ENCODE results near the gene FBXW2.

Gene FBXW2

GRCh38 chr9:120830865-120831264, 37.6 kb upstream of the FBXW2 start:
- Histone ChIP-seq H3K36me3 (ENCODE audit: insufficient read depth, low read length) (peaks cover 24% of the 10 kb centered on the region; the same call in 1 of the 2 replicates), H3K9me3 (ENCODE audit: insufficient read depth, low read depth, low read length) (no peaks in the 10 kb centered on the region), H3K4me3 (ENCODE audit: low read length, poor library complexity, severe bottlenecking) (no peak overlapping the region), H3K4me2 (ENCODE audit: low read depth, low read length, poor library complexity, severe bottlenecking) (no peak overlapping the region), H4K20me1 (ENCODE audit: insufficient read depth, low read length, poor library complexity, severe bottlenecking) (no peaks in the 10 kb centered on the region), H3K79me2 (ENCODE audit: insufficient read depth, low read length) (no peaks in the 10 kb centered on the region), H3K9me2 (replicated peaks; ENCODE audit: low read depth, low read length) (no peaks in the 10 kb centered on the region), H3K27me3 (ENCODE audit: insufficient read depth, low read length, poor library complexity, severe bottlenecking) (no peaks in the 10 kb centered on the region), H2AFZ (ENCODE audit: low read length) (no peak overlapping the region), H3K9ac (ENCODE audit: low read depth, low read length, poor library complexity, severe bottlenecking) (no peak overlapping the region), H3K4me1 (ENCODE audit: insufficient read depth, low read length, poor library complexity, severe bottlenecking) (no peaks in the 10 kb centered on the region), H3F3A (ENCODE audit: low read depth) (no peaks in the 10 kb centered on the region)
- TF ChIP-seq CTCF (conservative IDR thresholded peaks at IDR 0.05; ENCODE audit: low read length): no peak
- TF ChIP-seq EZH2phosphoT487 (IDR thresholded peaks at IDR 0.05; ENCODE audit: borderline replicate concordance): no peak

- H3K4me2 ChIP-seq (ENCODE audit: low read depth, low read length, poor library complexity, severe bottlenecking): no peak overlapping the region
These were observed 36.9 kb upstream of the FBXW2 start for GRCh38 chr9:120830151-120830550.

GRCh38 chr9:120829650-120830049, 36.4 kb upstream of the FBXW2 start:
- Histone ChIP-seq H3K9me2 (replicated peaks; ENCODE audit: low read depth, low read length) (no peaks in the 10 kb centered on the region), H3K9ac (ENCODE audit: low read depth, low read length, poor library complexity, severe bottlenecking) (no peak overlapping the region), H3F3A (ENCODE audit: low read depth) (no peaks in the 10 kb centered on the region), H3K4me1 (ENCODE audit: insufficient read depth, low read length, poor library complexity, severe bottlenecking) (no peaks in the 10 kb centered on the region), H3K9me3 (ENCODE audit: insufficient read depth, low read depth, low read length) (no peaks in the 10 kb centered on the region), H3K4me2 (ENCODE audit: low read depth, low read length, poor library complexity, severe bottlenecking) (no peak overlapping the region), H4K20me1 (ENCODE audit: insufficient read depth, low read length, poor library complexity, severe bottlenecking) (no peaks in the 10 kb centered on the region), H3K79me2 (ENCODE audit: insufficient read depth, low read length) (no peaks in the 10 kb centered on the region), H2AFZ (ENCODE audit: low read length) (no peak overlapping the region), H3K36me3 (ENCODE audit: insufficient read depth, low read length) (peaks cover 24% of the 10 kb centered on the region; the same call in 1 of the 2 replicates), H3K27me3 (ENCODE audit: insufficient read depth, low read length, poor library complexity, severe bottlenecking) (no peaks in the 10 kb centered on the region), H3K4me3 (ENCODE audit: low read length, poor library complexity, severe bottlenecking) (no peak overlapping the region)
- TF ChIP-seq CTCF (conservative IDR thresholded peaks at IDR 0.05; ENCODE audit: low read length) (no peak), EZH2phosphoT487 (IDR thresholded peaks at IDR 0.05; ENCODE audit: borderline replicate concordance) (no peak)

More at GRCh38 chr9:120830151-120830550, 36.9 kb upstream of the FBXW2 start:
- Histone ChIP-seq H3K36me3 (ENCODE audit: insufficient read depth, low read length) (peaks cover 24% of the 10 kb centered on the region; the same call in 1 of the 2 replicates), H3K4me3 (ENCODE audit: low read length, poor library complexity, severe bottlenecking) (no peak overlapping the region), H2AFZ (ENCODE audit: low read length) (no peak overlapping the region), H3K9ac (ENCODE audit: low read depth, low read length, poor library complexity, severe bottlenecking) (no peak overlapping the region), H3K79me2 (ENCODE audit: insufficient read depth, low read length) (no peaks in the 10 kb centered on the region), H3K27me3 (ENCODE audit: insufficient read depth, low read length, poor library complexity, severe bottlenecking) (no peaks in the 10 kb centered on the region), H3K9me3 (ENCODE audit: insufficient read depth, low read depth, low read length) (no peaks in the 10 kb centered on the region), H3F3A (ENCODE audit: low read depth) (no peaks in the 10 kb centered on the region), H4K20me1 (ENCODE audit: insufficient read depth, low read length, poor library complexity, severe bottlenecking) (no peaks in the 10 kb centered on the region), H3K9me2 (replicated peaks; ENCODE audit: low read depth, low read length) (no peaks in the 10 kb centered on the region), H3K4me1 (ENCODE audit: insufficient read depth, low read length, poor library complexity, severe bottlenecking) (no peaks in the 10 kb centered on the region)
- TF ChIP-seq CTCF (conservative IDR thresholded peaks at IDR 0.05; ENCODE audit: low read length) (no peak), EZH2phosphoT487 (IDR thresholded peaks at IDR 0.05; ENCODE audit: borderline replicate concordance) (no peak)

All from Loucy (cell line).